GM21528 (cell line): ENCODE measurements around the gene PIP5K1C.
"Not testable (repeated sequence)": the region's sequence is repeated elsewhere in the genome, so short reads cannot be mapped to it uniquely, and the experiment has no call there.

Experiments used
- ATAC-seq: cut with Tn5 transposase; IDR thresholded peaks from one replicate; pipeline ENCODE4 v1.9.1; 2021; ENCODE audit warnings: mild to moderate bottlenecking, moderate library complexity; ENCODE audit not compliant: unreplicated experiment, low FRiP score

Gene PIP5K1C

GRCh38 chr19:3679138-3679537, 21.1 kb downstream of the PIP5K1C start:
- ATAC-seq = no peak

DNA sequence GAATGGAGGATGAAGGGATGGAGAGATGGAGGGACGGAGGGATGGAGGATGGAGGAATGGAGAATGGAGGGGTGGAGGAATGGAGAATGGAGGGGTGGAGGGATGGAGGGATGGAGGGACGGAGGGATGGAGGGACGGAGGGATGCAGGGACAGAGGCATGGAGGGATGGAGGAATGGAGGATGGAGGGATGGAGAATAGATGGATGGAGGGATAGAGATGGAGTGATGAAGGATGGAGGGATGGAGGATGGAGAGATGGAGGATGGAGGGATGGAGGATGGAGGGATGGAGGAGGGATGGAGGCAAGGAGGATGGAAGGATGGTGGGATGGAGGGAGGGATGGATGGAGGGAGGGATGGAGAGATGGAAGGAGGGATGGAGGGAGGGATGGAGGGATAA, 22.1 kb downstream of the PIP5K1C start:
- no peak for ATAC-seq

- no peak for ATAC-seq
These were observed 25.3 kb downstream of the PIP5K1C start for GRCh38 chr19:3674784-3675543.

GRCh38 chr19:3673506-3674439, 26.5 kb downstream of the PIP5K1C start:
- ATAC-seq = no peak

DNA sequence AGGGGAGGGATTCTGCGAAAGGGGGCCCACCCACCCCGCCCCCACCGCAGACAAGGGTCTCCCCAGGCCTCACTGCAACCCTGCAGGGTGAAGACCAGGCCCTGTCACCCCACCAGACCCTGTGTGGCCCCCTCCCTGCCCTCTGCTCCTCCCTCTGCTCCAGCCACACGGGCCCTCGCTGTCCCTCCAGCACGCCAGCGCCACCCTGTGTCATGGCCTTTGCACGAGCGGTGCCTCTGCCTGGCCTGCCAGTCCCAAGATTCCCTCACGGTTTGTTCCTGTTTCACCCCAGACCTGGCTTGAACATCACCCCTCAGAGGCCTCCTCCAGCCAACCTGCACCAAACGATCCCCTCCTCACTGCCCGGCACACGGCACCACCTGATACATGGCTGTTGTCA, 27.3 kb downstream of the PIP5K1C start:
- no peak for ATAC-seq

DNA sequence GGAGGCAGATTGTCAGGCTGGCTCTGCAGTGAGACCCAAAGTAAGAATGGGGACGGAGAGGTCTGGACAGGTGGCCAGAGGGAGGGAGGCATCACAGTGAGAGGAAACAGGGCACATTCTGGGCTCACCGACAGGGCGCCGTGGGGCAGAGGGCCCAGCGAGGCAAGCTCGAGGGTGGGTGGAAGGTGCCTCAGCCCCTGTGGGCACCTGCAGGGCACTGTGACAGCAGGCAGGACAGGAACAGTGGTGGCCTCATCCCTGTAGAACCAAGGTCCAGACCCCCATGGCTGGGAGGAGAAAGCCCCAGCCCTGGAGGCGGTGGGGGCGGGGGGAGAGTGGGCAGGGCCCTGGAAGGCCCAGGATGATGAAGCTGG, 27.7 kb downstream of the PIP5K1C start:
- ATAC-seq = no peak

DNA sequence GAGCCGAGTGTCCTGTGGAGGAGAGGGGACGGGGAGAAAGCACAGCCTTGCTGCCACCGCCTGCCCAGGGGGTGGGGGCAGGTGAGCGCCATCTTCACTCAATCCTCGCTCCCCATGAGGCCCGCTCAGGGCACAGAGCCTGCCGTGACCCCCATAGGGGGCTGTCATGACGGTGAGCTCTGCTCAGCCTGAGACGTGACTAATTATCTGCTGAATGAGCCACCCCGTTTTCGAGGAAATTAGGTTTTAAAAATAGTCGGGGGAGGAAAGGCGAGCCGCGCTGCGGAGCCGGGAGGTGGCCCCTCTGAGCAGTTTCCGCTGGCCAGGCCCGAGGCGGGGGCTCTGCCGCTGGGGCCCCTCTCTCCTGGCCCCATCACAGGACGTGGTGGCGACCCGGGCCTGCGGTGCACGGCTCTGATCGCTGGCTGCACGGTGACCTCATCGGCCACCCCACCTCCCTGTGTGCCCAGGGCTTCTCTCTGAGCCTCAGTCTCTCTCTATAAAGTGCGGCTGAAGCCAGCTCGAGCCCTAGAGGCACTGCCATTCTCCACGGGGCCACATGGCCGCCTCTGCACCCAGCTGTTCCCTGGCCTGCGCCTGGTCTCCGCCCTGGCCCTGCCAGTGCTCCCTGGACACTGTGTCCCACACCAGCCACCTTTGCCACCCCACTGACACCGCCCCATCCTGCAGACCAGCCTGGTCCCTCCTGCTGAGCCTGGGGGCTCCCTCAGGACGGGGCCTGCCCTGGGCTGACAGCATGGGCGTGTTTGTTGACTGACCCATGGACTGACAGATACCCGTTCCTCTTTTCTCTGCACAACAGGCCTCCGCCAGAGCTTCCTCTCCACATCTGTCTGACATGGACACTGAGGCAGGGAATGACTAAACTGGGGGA, 28.3 kb downstream of the PIP5K1C start:
- ATAC-seq = no peak

GRCh38 chr19:3670796-3671679, 29.2 kb downstream of the PIP5K1C start:
- no peak for ATAC-seq

- no peak for ATAC-seq
These were observed 30.1 kb downstream of the PIP5K1C start for GRCh38 chr19:3669947-3670795.

DNA sequence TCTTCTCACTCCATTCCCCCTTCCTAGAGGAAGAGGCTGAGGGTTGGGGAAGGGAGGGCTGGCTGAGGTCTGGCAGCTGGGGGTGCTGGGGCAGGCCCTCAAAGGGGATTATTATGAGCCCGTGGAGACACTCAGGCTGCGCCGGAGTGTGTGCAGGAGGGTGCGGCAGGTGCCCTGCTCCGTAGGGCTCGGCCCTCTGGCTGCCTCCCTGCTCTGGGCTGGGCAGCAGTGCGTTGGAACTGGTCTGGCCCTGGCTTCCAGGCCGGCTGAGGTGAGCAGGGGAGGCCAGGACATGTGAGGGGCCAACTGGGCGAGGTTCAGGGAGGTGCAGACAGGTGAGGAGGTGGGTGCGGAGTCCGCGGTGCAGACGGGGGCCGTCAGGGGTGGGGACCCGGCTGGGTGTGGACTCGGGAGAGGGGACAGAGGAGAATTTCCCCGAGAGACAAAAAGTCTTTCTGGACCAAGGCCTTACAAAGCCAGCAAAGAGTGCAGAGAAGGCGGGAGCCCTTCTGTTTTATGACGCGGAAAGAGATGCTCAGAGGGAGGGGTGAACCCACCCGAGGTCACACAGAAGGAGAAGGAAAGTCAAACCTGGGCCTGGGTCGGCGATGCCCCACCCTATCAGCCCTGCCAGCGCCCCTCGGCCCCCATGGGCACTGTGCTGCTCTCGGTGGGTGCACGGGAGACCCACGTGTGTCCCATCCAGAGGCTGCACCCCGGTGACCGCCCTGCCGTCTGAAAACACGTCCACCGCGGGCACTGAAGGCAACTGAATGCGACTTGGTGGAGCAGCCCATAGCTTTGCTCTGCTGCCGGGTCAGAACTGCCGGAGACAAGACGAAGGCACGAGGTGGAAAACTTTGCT, 31.0 kb downstream of the PIP5K1C start:
- no peak for ATAC-seq

- no peak for ATAC-seq
These were observed 31.8 kb downstream of the PIP5K1C start for GRCh38 chr19:3668331-3669081.

DNA sequence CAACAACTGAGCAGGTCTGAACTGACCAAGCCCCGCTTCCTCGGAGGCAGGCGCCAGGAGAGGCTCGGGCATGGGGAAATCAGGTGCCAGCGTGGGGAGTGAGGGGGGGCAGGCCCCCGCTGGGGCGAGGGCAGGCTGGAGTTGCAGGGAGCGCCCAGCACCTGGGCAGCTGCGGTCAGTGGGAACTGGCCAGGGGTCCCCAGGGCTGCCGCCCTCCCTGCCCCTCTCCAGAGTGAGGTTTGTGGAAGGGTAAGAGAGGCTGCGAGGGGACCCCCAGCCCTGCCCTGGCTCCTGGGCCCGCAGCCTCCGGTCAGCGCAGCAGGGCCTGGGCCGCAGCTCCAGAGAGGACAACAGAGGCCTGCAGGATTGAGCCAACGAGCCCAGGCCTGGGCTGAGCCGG, 32.5 kb downstream of the PIP5K1C start:
- no peak for ATAC-seq

GRCh38 chr19:3667037-3667638, 33.1 kb downstream of the PIP5K1C start:
- ATAC-seq = no peak

DNA sequence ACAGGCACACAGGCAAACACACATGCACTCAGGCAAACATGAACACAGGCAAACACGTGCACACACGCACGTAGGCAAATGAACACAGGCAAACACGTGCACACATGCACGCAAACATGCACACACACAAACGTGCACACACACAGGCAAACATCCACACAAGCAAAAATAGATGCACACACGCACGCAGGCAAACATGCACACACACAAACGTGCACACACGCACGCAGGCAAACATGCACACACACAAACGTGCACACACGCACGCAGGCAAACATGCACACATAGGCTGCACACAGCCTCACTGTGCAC, 33.8 kb downstream of the PIP5K1C start:
- not testable (repeated sequence) for ATAC-seq

GRCh38 chr19:3665681-3666544, 34.4 kb downstream of the PIP5K1C start:
- no peak for ATAC-seq
